ENCODE measurements around the gene KMT5C. TPM values are rescaled to one million over a fixed set of nuclear protein-coding genes. Genes with fewer than 3 reads are reported as not detected.

Gene KMT5C
- total and polyA plus RNA-seq, 10 of the 15 experiments (the other 5 are each of a cell fraction or from before 2014, with no cell fraction given): 0.20 to 15.8 (median 4.3) TPM; not detected in 1

DNA sequence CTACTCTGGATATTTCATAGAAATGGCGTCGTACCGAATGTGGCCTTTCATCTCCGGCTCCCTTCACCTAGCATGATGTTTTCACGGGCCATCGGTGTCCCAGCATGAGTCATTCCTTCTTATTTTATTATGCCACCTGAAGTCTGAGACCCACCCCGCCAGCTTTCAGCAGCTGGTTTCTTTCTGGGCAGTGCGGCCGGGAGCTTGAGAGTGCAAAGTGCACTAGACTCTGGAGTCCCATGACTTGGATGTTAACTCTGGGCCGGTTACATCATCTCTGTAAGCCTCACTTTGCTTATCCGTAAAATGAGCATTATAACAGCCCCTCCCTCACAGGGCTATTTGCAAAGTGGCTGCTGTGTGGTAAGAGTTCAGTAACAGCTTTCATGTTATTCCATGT lies 5.8 kb upstream of the KMT5C start:
- intact Hi-C loops (cut with micrococcal nuclease; ENCODE audit: unreplicated experiment) (no loop called here), in situ Hi-C loops (cut with MboI) (no loop called here)
- Histone ChIP-seq H3K4me1 (ENCODE audit: control insufficient read depth, insufficient read depth, low read length) (peaks cover 5% of the 10 kb centered on the region), H3K4me2 (ENCODE audit: control insufficient read depth, insufficient read depth) (no peak overlapping the region), H3K79me2 (ENCODE audit: control insufficient read depth, insufficient read depth, low read length) (no peaks in the 10 kb centered on the region), H3K9me3 (replicated peaks; ENCODE audit: control insufficient read depth, insufficient read depth, low read length) (no peaks in the 10 kb centered on the region), H3K36me3 (ENCODE audit: control insufficient read depth in 2 of 2, insufficient read depth in 2 of 2, low read length in 1 of 2) (no peaks in the 10 kb centered on the region), H3K27me3 (replicated peaks in 1 of 2; ENCODE audit: control insufficient read depth in 2 of 2, insufficient read depth in 2 of 2, low read length in 1 of 2) (no peaks in the 10 kb centered on the region; a peak in 1 of 4 replicates), H3K9ac (ENCODE audit: control insufficient read depth, insufficient read depth, low read length) (no peak overlapping the region), H3K4me3 (no peak overlapping the region), H3K27ac (ENCODE audit: control insufficient read depth, insufficient read depth) (no peak overlapping the region), H2AFZ (ENCODE audit: control insufficient read depth, low read depth, low read length) (no peak overlapping the region), H4K20me1 (ENCODE audit: control insufficient read depth, insufficient read depth) (no peaks in the 10 kb centered on the region)
- SMC1A ChIA-PET (ENCODE audit: uncharacterized antibody, unreplicated experiment): no interaction called here
- POLR2A ChIA-PET: no interaction called here
- RAD21 ChIA-PET (ENCODE audit: unreplicated experiment): no interaction called here
- 48% methylated on average over 11 of the region's 11 CpGs for WGBS (ENCODE audit: insufficient coverage, insufficient replicate concordance, low lambda C conversion rate, missing lambda C conversion rate)
- CTCF ChIA-PET: no interaction called here
- FAIRE-seq (no peak), ATAC-seq (no peak), DNase-seq (ENCODE audit: low read depth, low spot score) (no peak)
- BruUV-seq (replicated peaks): no TSS peak
- TF ChIP-seq RUNX3 (IDR thresholded peaks at IDR 0.05; ENCODE audit: low read length): no peak
- no peak for TF ChIP-seq LARP7 (IDR thresholded peaks at IDR 0.05)
- TF ChIP-seq TCF3 (IDR thresholded peaks at IDR 0.05; ENCODE audit: borderline replicate concordance, insufficient read depth, low read depth, low read length): no peak
- TF ChIP-seq, protein P1, sequence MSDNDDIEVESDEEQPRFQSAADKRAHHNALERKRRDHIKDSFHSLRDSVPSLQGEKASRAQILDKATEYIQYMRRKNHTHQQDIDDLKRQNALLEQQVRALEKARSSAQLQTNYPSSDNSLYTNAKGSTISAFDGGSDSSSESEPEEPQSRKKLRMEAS (IDR thresholded peaks at IDR 0.05; ENCODE audit: low read depth, low read length): no peak
- no peak for TF ChIP-seq ETV6 (conservative IDR thresholded peaks at IDR 0.05 in 1 of 2, IDR thresholded peaks at IDR 0.05 in 1 of 2; ENCODE audit: borderline replicate concordance in 1 of 2, low read depth in 1 of 2)
- TF ChIP-seq, protein P2, sequence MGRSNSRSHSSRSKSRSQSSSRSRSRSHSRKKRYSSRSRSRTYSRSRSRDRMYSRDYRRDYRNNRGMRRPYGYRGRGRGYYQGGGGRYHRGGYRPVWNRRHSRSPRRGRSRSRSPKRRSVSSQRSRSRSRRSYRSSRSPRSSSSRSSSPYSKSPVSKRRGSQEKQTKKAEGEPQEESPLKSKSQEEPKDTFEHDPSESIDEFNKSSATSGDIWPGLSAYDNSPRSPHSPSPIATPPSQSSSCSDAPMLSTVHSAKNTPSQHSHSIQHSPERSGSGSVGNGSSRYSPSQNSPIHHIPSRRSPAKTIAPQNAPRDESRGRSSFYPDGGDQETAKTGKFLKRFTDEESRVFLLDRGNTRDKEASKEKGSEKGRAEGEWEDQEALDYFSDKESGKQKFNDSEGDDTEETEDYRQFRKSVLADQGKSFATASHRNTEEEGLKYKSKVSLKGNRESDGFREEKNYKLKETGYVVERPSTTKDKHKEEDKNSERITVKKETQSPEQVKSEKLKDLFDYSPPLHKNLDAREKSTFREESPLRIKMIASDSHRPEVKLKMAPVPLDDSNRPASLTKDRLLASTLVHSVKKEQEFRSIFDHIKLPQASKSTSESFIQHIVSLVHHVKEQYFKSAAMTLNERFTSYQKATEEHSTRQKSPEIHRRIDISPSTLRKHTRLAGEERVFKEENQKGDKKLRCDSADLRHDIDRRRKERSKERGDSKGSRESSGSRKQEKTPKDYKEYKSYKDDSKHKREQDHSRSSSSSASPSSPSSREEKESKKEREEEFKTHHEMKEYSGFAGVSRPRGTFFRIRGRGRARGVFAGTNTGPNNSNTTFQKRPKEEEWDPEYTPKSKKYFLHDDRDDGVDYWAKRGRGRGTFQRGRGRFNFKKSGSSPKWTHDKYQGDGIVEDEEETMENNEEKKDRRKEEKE (IDR thresholded peaks at IDR 0.05): no peak
- TF ChIP-seq SMAD5 (IDR thresholded peaks at IDR 0.05; ENCODE audit: low read depth): no peak
- no peak for TF ChIP-seq ZBED1 (IDR thresholded peaks at IDR 0.05; ENCODE audit: borderline replicate concordance)
- TF ChIP-seq CHD1 (IDR thresholded peaks at IDR 0.05; ENCODE audit: low read depth, low read length): no peak
- no peak for TF ChIP-seq FOXK2 (IDR thresholded peaks at IDR 0.05)
- no peak for TF ChIP-seq SRF (IDR thresholded peaks at IDR 0.05; ENCODE audit: low read depth in 2 of 2, low read length in 2 of 2)
- no peak for TF ChIP-seq HDAC6 (IDR thresholded peaks at IDR 0.05; ENCODE audit: unreplicated experiment)
- TF ChIP-seq NFYA (IDR thresholded peaks at IDR 0.05; ENCODE audit: borderline replicate concordance, low read depth, low read length): no peak
- no peak for TF ChIP-seq ZNF274 (IDR thresholded peaks at IDR 0.05; ENCODE audit: insufficient read depth, insufficient read length)
- TF ChIP-seq DPF2 (IDR thresholded peaks at IDR 0.05): no peak
- TF ChIP-seq YBX1 (IDR thresholded peaks at IDR 0.05): no peak
- TF ChIP-seq TARDBP (IDR thresholded peaks at IDR 0.05; ENCODE audit: borderline replicate concordance): no peak
- TF ChIP-seq TBL1XR1 (IDR thresholded peaks at IDR 0.05; ENCODE audit: low read depth, low read length): no peak
